Adrenal gland (tissue), 12 donors: ENCODE results near the gene SLC24A3. TPM values are rescaled to one million over a fixed set of nuclear protein-coding genes. Genes with fewer than 3 reads are reported as not detected.

Source experiments
- DNase-seq, 7 donors: peaks; one replicate each; pipeline ENCODE4 v3.0.0-alpha.2; 2019 to 2020
- H3K27ac ChIP-seq, 5 donors: fragments of 200-600 bp; sonication (generic) in 4 of 5; 1 replicate in 3 of 5; 2 replicates in 2 of 5; pipeline versions ENCODE4 v1.5.1 to v1.8.0; 2016 to 2020; ENCODE audit warnings: mild to moderate bottlenecking in 1 of 5
- H3K27me3 ChIP-seq: fragments of 200-600 bp; 2 replicates; pipeline ENCODE4 v1.8.0; 2021
- H3K36me3 ChIP-seq, 2 donors: fragments of 200-600 bp; replicated peaks in 1 of 2; 1 replicate in 1 of 2; 2 replicates in 1 of 2; pipeline versions ENCODE4 v1.5.1 to v1.8.0; 2018 to 2022
- H3K4me1 ChIP-seq, 2 donors: fragments of 200-600 bp; replicated peaks in 1 of 2; 1 replicate in 1 of 2; 2 replicates in 1 of 2; pipeline versions ENCODE4 v1.5.1 to v1.8.0; 2018 to 2021
- H3K4me3 ChIP-seq, 4 donors: fragments of 200-600 bp; sonication (generic) in 3 of 4; one replicate each; pipeline ENCODE4 v1.5.1; 2016 to 2018
- H3K9me3 ChIP-seq, 3 donors: fragments of 200-600 bp; sonication (generic) in 1 of 3; replicated peaks in 1 of 3; 1 replicate in 2 of 3; 2 replicates in 1 of 3; pipeline versions ENCODE4 v1.5.1 to v1.8.0; 2016 to 2021
- CTCF ChIP-seq, 6 experiments: fragments of 450-650 bp in 4 of 6; fragments of 200-600 bp in 2 of 6; sonication (generic) in 1 of 6; IDR thresholded peaks; 1 replicate in 5 of 6; 2 replicates in 1 of 6; pipeline versions ENCODE4 v1.5.1 to v1.8.0; 2016 to 2021; ENCODE audit warnings: antibody characterized with exemption in 6 of 6, mild to moderate bottlenecking in 2 of 6, moderate library complexity in 1 of 6
- POLR2A ChIP-seq, 2 donors: fragments of 450-650 bp; IDR thresholded peaks; one replicate each; pipeline ENCODE4 v1.6.1; 2017; ENCODE audit warnings: antibody characterized with exemption in 2 of 2, mild to moderate bottlenecking in 2 of 2, moderate library complexity in 1 of 2
- WGBS, 4 donors: extraction: QIAGEN DNeasy Blood & Tissue Kit in 2 of 4; methylation state at CpG; one replicate each; pipeline versions ENCODE4 v1.1.5 to v1.1.7; 2013 to 2017; 5-methylcytosine and 5-hydroxymethylcytosine counted together
- intact Hi-C, 2 donors: fragments of 100-400 bp; cut with DNase I; formaldehyde crosslinking; loops; one replicate each; pipeline versions ENCODE4 v1.14.1 to v1.15.0; 2022 to 2023
- polyA plus RNA-seq, 3 donors: library from polyadenylated mRNA; stranded (reverse); fragments of 200-250 nt in 2 of 3; fragments of 350-450 nt in 1 of 3; fragmentation: Illumina TruSeq in 1 of 3; extraction: RNeasy Lipid Tissue Mini Kit (QIAGEN cat#74804) in 1 of 3; gene quantifications; one replicate each; pipeline ENCODE4 v1.2.3, GENCODE V29; 2013 to 2014
- total RNA-seq, 9 donors: library from RNA; depleted of rRNA in 4 of 9; stranded (reverse); fragments of >200 nt in 4 of 9; fragments of 120-200 nt in 1 of 9; fragmentation: NEBNext Ultra II Directional in 1 of 9; extraction: Animal tissue kit (Norgen Biotek cat#: 25700) in 1 of 9; gene quantifications; one replicate each; pipeline versions ENCODE4 v1.1.0 to v1.2.4, GENCODE V29; 2013 to 2023
- donor health status: healthy with polysubstance abuse.
- donor health status: Bipolar disorder and iron deficiency.
- donor health status: DM: yes; HTN: yes; CAD: no.
- donor health status: DM: no; HTN: no; CAD: no.
- donor health status: DM: no; HTN: no; CAD: no.
- donor health status: DM: yes; HTN: yes; CAD: no.

SLC24A3 gene
- total and polyA plus RNA-seq, 12 donors = 0.89 to 44.4 (median 2.7) TPM

- 88 to 97% (median 93%) methylated on average over 4 of the region's 4 CpGs for WGBS, 4 donors
- H3K27ac ChIP-seq = no peak overlapping the region
- H3K4me3 ChIP-seq = no peak overlapping the region
- no peaks in the 10 kb centered on the region for H3K4me1 ChIP-seq
- TF ChIP-seq POLR2A (IDR thresholded peaks at IDR 0.05) (no peak), CTCF (IDR thresholded peaks at IDR 0.05) (no peak)
- H3K36me3 ChIP-seq = no peaks in the 10 kb centered on the region
- no peak for DNase-seq
- no peaks in the 10 kb centered on the region for H3K9me3 ChIP-seq
- no peaks in the 10 kb centered on the region for H3K27me3 ChIP-seq
- intact Hi-C loops = no loop called here
Measured at GRCh38 chr20:19463597-19463996, 251.2 kb downstream of the SLC24A3 start.

GRCh38 chr20:19465536-19465935 lies 253.1 kb downstream of the SLC24A3 start:
- no peak for DNase-seq
- no peaks in the 10 kb centered on the region for H3K9me3 ChIP-seq
- no peaks in the 10 kb centered on the region for H3K27me3 ChIP-seq
- TF ChIP-seq CTCF (IDR thresholded peaks at IDR 0.05) (no peak), POLR2A (IDR thresholded peaks at IDR 0.05) (no peak)
- intact Hi-C loops = no loop called here
- no peak overlapping the region for H3K27ac ChIP-seq
- H3K4me1 ChIP-seq = no peaks in the 10 kb centered on the region
- H3K4me3 ChIP-seq = no peak overlapping the region
- H3K36me3 ChIP-seq = no peaks in the 10 kb centered on the region
- 61 to 77% (median 69%) methylated on average over 2 of the region's 2 CpGs for WGBS, 4 donors

GRCh38 chr20:19466206-19466928 lies 253.9 kb downstream of the SLC24A3 start:
- Histone ChIP-seq H3K4me1 (no peaks in the 10 kb centered on the region), H3K27ac (no peak overlapping the region), H3K36me3 (no peaks in the 10 kb centered on the region), H3K4me3 (no peak overlapping the region), H3K27me3 (no peaks in the 10 kb centered on the region), H3K9me3 (no peaks in the 10 kb centered on the region)
- DNase-seq = no peak
- intact Hi-C loops = no loop called here
- no peak for TF ChIP-seq CTCF (IDR thresholded peaks at IDR 0.05)
- no peak for TF ChIP-seq POLR2A (IDR thresholded peaks at IDR 0.05)
- WGBS, 4 donors = 86 to 94% (median 89%) methylated on average over 10 of the region's 10 CpGs

- intact Hi-C loops = no loop called here
- Histone ChIP-seq H3K36me3 (no peaks in the 10 kb centered on the region), H3K4me1 (no peaks in the 10 kb centered on the region), H3K27me3 (no peaks in the 10 kb centered on the region), H3K4me3 (no peak overlapping the region), H3K27ac (no peak overlapping the region), H3K9me3 (no peaks in the 10 kb centered on the region)
- WGBS, 4 donors = 87 to 92% (median 90%) methylated on average over 8 of the region's 8 CpGs
- DNase-seq = no peak
- TF ChIP-seq POLR2A (IDR thresholded peaks at IDR 0.05) (no peak), CTCF (IDR thresholded peaks at IDR 0.05) (no peak)
Measured at GRCh38 chr20:19473216-19473921, 260.9 kb downstream of the SLC24A3 start.
